Ureter (tissue), 1 donor: Measurements from ENCODE around the gene ABHD2. TPM values are rescaled to one million over a fixed set of nuclear protein-coding genes. Genes with fewer than 3 reads are reported as not detected.
"Not testable (repeated sequence)": the region's sequence is repeated elsewhere in the genome, so short reads cannot be mapped to it uniquely, and the experiment has no call there.

Experiments used
- DNase-seq: peaks from one replicate; pipeline ENCODE4 v3.0.0-alpha.2; 2020; ENCODE audit warnings: low spot score
- total RNA-seq: library from RNA; stranded (reverse); gene quantifications from one replicate; pipeline ENCODE4 v1.2.4, GENCODE V29; 2023
- donor health status: DM: yes; HTN: yes; CAD: no.

ABHD2 gene
- total RNA-seq, 1 donor from 2014 or later, result 134 TPM

GRCh38 chr15:89139613-89140499 is 51.6 kb downstream of the ABHD2 start:
- no peak for DNase-seq

- no peak for DNase-seq
These were observed 52.3 kb downstream of the ABHD2 start for GRCh38 chr15:89140595-89140994.

GRCh38 chr15:89141159-89141558 is 52.9 kb downstream of the ABHD2 start:
- not testable (repeated sequence) for DNase-seq

GRCh38 chr15:89141885-89142284 is 53.6 kb downstream of the ABHD2 start:
- no peak for DNase-seq

- no peak for DNase-seq
These were observed 54.2 kb downstream of the ABHD2 start for GRCh38 chr15:89142423-89142822.

- no peak for DNase-seq
These were observed 55.4 kb downstream of the ABHD2 start for GRCh38 chr15:89143503-89144162.

GRCh38 chr15:89144491-89144890 is 56.2 kb downstream of the ABHD2 start:
- no peak for DNase-seq

GRCh38 chr15:89146366-89146765 is 58.1 kb downstream of the ABHD2 start:
- DNase-seq, result no peak

- DNase-seq, result no peak
These were observed 59.9 kb downstream of the ABHD2 start for GRCh38 chr15:89148126-89148525.

GRCh38 chr15:89149501-89150101 is 61.3 kb downstream of the ABHD2 start:
- DNase-seq, result no peak

- no peak for DNase-seq
These were observed 62.0 kb downstream of the ABHD2 start for GRCh38 chr15:89150287-89150686.

- DNase-seq, result no peak
These were observed 62.8 kb downstream of the ABHD2 start for GRCh38 chr15:89150762-89151664.

GRCh38 chr15:89155122-89155521 is 66.9 kb downstream of the ABHD2 start:
- DNase-seq, result no peak

- DNase-seq, result no peak
These were observed 67.4 kb downstream of the ABHD2 start for GRCh38 chr15:89155656-89156055.

GRCh38 chr15:89157061-89157460 is 68.8 kb downstream of the ABHD2 start:
- DNase-seq, result no peak

GRCh38 chr15:89157918-89158564 is 69.8 kb downstream of the ABHD2 start:
- no peak for DNase-seq

- no peak for DNase-seq
These were observed 73.4 kb downstream of the ABHD2 start for GRCh38 chr15:89161666-89162065.

- DNase-seq, result no peak
These were observed 75.2 kb downstream of the ABHD2 start for GRCh38 chr15:89163271-89164055.

- DNase-seq, result no peak
These were observed 76.5 kb downstream of the ABHD2 start for GRCh38 chr15:89164712-89165211.

GRCh38 chr15:89165677-89166076 is 77.4 kb downstream of the ABHD2 start:
- no peak for DNase-seq
